CD14-positive monocyte (primary cell): Measurements from ENCODE around the gene TMEM170A. TPM values are rescaled to one million over a fixed set of nuclear protein-coding genes. Genes with fewer than 3 reads are reported as not detected.

Source experiments
- DNase-seq, 3 donors: peaks; one replicate each; pipeline ENCODE4 v3.0.0-alpha.2; 2011 to 2022
- H2AFZ ChIP-seq: 2 replicates; pipeline ENCODE4 v1.6.0; 2012; ENCODE audit warnings: mild to moderate bottlenecking, low read depth, low read length, inconsistent platforms; ENCODE audit not compliant: insufficient read depth, poor library complexity, severe bottlenecking
- H3K27ac ChIP-seq, 2 donors: 1 replicate in 1 of 2; 2 replicates in 1 of 2; pipeline ENCODE4 v1.5.1; 2012 to 2013; ENCODE audit warnings: low read length in 2 of 2, control low read depth in 1 of 2, inconsistent platforms in 1 of 2, low read depth in 1 of 2, mild to moderate bottlenecking in 1 of 2
- H3K27me3 ChIP-seq, 2 donors: one replicate each; pipeline versions ENCODE4 v1.6.0 to v1.6.1; 2011 to 2013; ENCODE audit warnings: low read length in 2 of 2; ENCODE audit not compliant: control insufficient read depth in 2 of 2, insufficient read depth in 2 of 2
- H3K36me3 ChIP-seq, 2 donors: replicated peaks in 1 of 2; 1 replicate in 1 of 2; 2 replicates in 1 of 2; pipeline versions ENCODE4 v1.5.1 to v1.6.1; 2012 to 2013; ENCODE audit warnings: low read length in 2 of 2, control low read depth in 1 of 2, inconsistent platforms in 1 of 2, mild to moderate bottlenecking in 1 of 2; ENCODE audit not compliant: insufficient read depth in 2 of 2, control insufficient read depth in 1 of 2
- H3K4me1 ChIP-seq, 2 donors: 1 replicate in 1 of 2; 2 replicates in 1 of 2; pipeline versions ENCODE4 v1.5.1 to v1.6.1; 2012 to 2013; ENCODE audit warnings: low read length in 2 of 2, control low read depth in 1 of 2, inconsistent platforms in 1 of 2, mild to moderate bottlenecking in 1 of 2, moderate library complexity in 1 of 2; ENCODE audit not compliant: insufficient read depth in 2 of 2, control insufficient read depth in 1 of 2
- H3K4me2 ChIP-seq: replicated peaks from 2 replicates; pipeline ENCODE3; 2012; ENCODE audit warnings: low read length, moderate library complexity, mild to moderate bottlenecking; ENCODE audit not compliant: poor library complexity, severe bottlenecking; ENCODE audit errors: extremely low read depth
- H3K4me3 ChIP-seq, 3 experiments: fragments of 200-600 bp in 1 of 3; sonication (generic) in 1 of 3; replicated peaks in 1 of 3; 1 replicate in 2 of 3; 2 replicates in 1 of 3; pipeline ENCODE4 v1.5.1; 2011 to 2013; ENCODE audit warnings: low read length in 3 of 3, mild to moderate bottlenecking in 3 of 3, control low read depth in 2 of 3, low read depth in 2 of 3, inconsistent platforms in 1 of 3, moderate library complexity in 1 of 3
- H3K79me2 ChIP-seq: 2 replicates; pipeline ENCODE4 v1.6.0; 2012; ENCODE audit warnings: mild to moderate bottlenecking, control low read depth, inconsistent platforms, low read length, moderate library complexity; ENCODE audit not compliant: insufficient read depth
- H3K9ac ChIP-seq: 2 replicates; pipeline ENCODE4 v1.6.0; 2017; ENCODE audit warnings: low read length, mild to moderate bottlenecking; ENCODE audit not compliant: insufficient read depth, poor library complexity, severe bottlenecking
- H3K9me3 ChIP-seq, 2 donors: replicated peaks in 1 of 2; 1 replicate in 1 of 2; 2 replicates in 1 of 2; pipeline versions ENCODE4 v1.5.1 to v1.6.1; 2012 to 2013; ENCODE audit warnings: low read length in 2 of 2, control low read depth in 1 of 2; ENCODE audit not compliant: control insufficient read depth in 1 of 2, insufficient read depth in 1 of 2
- H4K20me1 ChIP-seq: 2 replicates; pipeline ENCODE4 v1.6.0; 2012; ENCODE audit warnings: mild to moderate bottlenecking, low read length, control low read depth, moderate library complexity; ENCODE audit not compliant: insufficient read depth
- H3K27ac Mint-ChIP-seq, 7 donors: one replicate each; pipeline ENCODE4 v1.8.0; 2020; ENCODE audit warnings: mild to moderate bottlenecking in 7 of 7, mixed read lengths in 7 of 7, moderate library complexity in 6 of 7, inconsistent platforms in 2 of 7
- H3K27me3 Mint-ChIP-seq, 3 donors: one replicate each; pipeline ENCODE4 v1.8.0; 2021 to 2022; ENCODE audit warnings: low read depth in 3 of 3, mild to moderate bottlenecking in 3 of 3, mixed read lengths in 3 of 3, moderate library complexity in 3 of 3, inconsistent platforms in 1 of 3
- H3K36me3 Mint-ChIP-seq, 2 donors: one replicate each; pipeline ENCODE4 v1.8.0; 2020; ENCODE audit warnings: mixed read lengths in 2 of 2, inconsistent platforms in 1 of 2, mild to moderate bottlenecking in 1 of 2
- H3K4me1 Mint-ChIP-seq: one replicate; pipeline ENCODE4 v1.8.0; 2020; ENCODE audit warnings: mild to moderate bottlenecking, mixed read lengths
- H3K4me3 Mint-ChIP-seq, 2 donors: one replicate each; pipeline ENCODE4 v1.8.0; 2020; ENCODE audit warnings: mild to moderate bottlenecking in 2 of 2, mixed read lengths in 2 of 2, moderate library complexity in 1 of 2
- H3K9me3 Mint-ChIP-seq, 7 donors: one replicate each; pipeline ENCODE4 v1.8.0; 2020 to 2022; ENCODE audit warnings: mixed read lengths in 7 of 7, mild to moderate bottlenecking in 6 of 7, moderate library complexity in 6 of 7, inconsistent platforms in 2 of 7
- WGBS: methylation state at CpG from one replicate; pipeline ENCODE4 v1.1.5; 2013; ENCODE audit warnings: missing lambda C conversion rate; ENCODE audit not compliant: insufficient coverage; 5-methylcytosine and 5-hydroxymethylcytosine counted together
- intact Hi-C, 2 donors: fragments of 100-400 bp; cut with micrococcal nuclease; formaldehyde crosslinking; loops; one replicate each; pipeline versions ENCODE4 v1.15.0 to v1.15.1; 2023
- polyA plus RNA-seq, 3 donors: library from polyadenylated mRNA; depleted of rRNA in 1 of 3; unstranded in 2 of 3; stranded (reverse) in 1 of 3; fragments of 300-500 nt in 2 of 3; fragments of >200 nt in 1 of 3; fragmentation: Illumina TruSeq in 2 of 3; gene quantifications; 1 replicate in 2 of 3; 2 replicates in 1 of 3; pipeline ENCODE4 v1.2.3, GENCODE V29; 2012 to 2021
- TF ChIP-seq, protein P1 (sequence below): fragments of 200-600 bp; IDR thresholded peaks from one replicate; pipeline ENCODE4 v1.8.0; 2022; ENCODE audit warnings: antibody characterized with exemption, mild to moderate bottlenecking

TMEM170A gene
- polyA plus RNA-seq, 3 donors: 17.9 to 31.6 (median 25.4) TPM

DNA sequence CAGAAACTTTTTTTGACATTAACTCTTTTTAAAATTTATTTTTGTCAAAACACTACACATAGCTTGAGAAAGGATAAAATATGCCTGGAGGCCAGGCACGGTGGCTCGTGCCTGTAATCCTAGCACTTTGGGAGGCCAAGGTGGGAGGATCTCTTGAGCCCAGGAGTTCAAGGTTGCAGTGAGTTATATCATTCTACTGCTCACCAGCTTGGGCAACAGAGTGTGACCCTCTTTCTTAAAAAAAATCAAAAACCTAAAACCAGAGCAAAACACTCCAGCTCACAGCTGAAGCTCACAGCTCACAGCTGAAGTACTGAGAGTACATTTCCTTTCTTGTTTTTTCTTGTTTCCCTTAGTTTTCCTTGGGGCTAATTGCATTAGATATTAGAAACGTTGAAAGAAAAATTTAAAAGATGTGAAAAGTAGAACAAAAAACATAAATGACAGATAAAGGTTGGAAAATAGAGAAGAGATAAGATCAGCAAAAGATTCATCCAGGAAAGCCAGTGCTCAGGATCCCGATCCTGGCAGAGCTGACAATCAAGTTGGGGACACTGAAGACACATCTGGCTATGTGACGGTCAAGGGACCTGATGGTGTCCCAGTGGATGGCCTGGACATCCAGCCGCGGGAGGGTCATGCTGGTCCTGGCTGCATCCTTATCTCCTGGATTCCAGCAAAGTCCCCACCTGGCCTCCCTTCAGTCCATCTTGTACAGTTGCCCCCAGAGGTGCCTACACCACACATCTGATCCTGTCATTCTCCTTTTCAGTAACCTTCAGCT lies 20.9 kb upstream of the TMEM170A start:
- H3K9me3 Mint-ChIP-seq: no peaks in the 10 kb centered on the region
- Histone ChIP-seq H3K27me3 (no peaks in the 10 kb centered on the region), H3K79me2 (no peaks in the 10 kb centered on the region), H3K27ac (no peak overlapping the region), H4K20me1 (no peaks in the 10 kb centered on the region), H3K4me2 (no peak overlapping the region), H3K4me1 (no peaks in the 10 kb centered on the region), H3K4me3 (no peak overlapping the region), H3K9me3 (no peaks in the 10 kb centered on the region), H3K36me3 (no peaks in the 10 kb centered on the region), H2AFZ (no peak overlapping the region), H3K9ac (no peak overlapping the region)
- no peak overlapping the region for H3K27ac Mint-ChIP-seq
- TF ChIP-seq, protein P1, sequence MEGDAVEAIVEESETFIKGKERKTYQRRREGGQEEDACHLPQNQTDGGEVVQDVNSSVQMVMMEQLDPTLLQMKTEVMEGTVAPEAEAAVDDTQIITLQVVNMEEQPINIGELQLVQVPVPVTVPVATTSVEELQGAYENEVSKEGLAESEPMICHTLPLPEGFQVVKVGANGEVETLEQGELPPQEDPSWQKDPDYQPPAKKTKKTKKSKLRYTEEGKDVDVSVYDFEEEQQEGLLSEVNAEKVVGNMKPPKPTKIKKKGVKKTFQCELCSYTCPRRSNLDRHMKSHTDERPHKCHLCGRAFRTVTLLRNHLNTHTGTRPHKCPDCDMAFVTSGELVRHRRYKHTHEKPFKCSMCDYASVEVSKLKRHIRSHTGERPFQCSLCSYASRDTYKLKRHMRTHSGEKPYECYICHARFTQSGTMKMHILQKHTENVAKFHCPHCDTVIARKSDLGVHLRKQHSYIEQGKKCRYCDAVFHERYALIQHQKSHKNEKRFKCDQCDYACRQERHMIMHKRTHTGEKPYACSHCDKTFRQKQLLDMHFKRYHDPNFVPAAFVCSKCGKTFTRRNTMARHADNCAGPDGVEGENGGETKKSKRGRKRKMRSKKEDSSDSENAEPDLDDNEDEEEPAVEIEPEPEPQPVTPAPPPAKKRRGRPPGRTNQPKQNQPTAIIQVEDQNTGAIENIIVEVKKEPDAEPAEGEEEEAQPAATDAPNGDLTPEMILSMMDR: no peak
- H3K4me1 Mint-ChIP-seq: peaks cover 4% of the 10 kb centered on the region
- no peak for DNase-seq
- no peaks in the 10 kb centered on the region for H3K36me3 Mint-ChIP-seq
- 95% methylated on average over 6 of the region's 7 CpGs for whole genome bisulfite sequencing
- peak overlapping the region in 1 of 2 donors; percentile 9 for H3K4me3 Mint-ChIP-seq
- peaks cover 10 to 18% (median 14%) of the 10 kb centered on the region in 3 donors for H3K27me3 Mint-ChIP-seq
- intact Hi-C loops: no loop called here

DNA sequence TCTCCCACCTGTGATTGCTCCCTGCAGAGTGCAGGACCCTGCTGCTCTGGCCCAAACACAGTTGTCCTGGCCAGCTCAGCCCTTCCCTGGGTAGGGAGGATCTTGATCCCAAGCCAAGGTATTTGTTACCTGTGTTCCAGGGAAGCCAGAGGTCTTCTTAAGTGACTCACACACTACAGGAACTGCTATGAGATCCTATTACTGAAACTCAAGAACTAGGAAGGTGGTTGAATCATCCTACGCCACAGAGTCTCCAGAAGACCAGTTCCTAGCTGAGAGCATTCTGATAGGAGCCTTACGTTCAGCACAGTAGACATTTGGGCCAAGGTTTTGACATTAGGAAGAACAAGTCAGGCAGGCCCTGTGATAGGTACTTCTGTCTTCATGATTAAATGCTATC lies 18.7 kb upstream of the TMEM170A start:
- no peak overlapping the region for H3K4me2 ChIP-seq
- peaks cover 7 to 8% of the 10 kb centered on the region in 2 donors for H3K4me1 ChIP-seq
- no peak overlapping the region for H3K27ac ChIP-seq
- no peak overlapping the region for H3K4me3 ChIP-seq
- no peaks in the 10 kb centered on the region for H3K9me3 ChIP-seq
- no peaks in the 10 kb centered on the region for H3K36me3 Mint-ChIP-seq
- peaks cover 10 to 16% (median 15%) of the 10 kb centered on the region in 3 donors for H3K27me3 Mint-ChIP-seq
- H3K27me3 ChIP-seq: no peaks in the 10 kb centered on the region
- no peak overlapping the region for H3K9ac ChIP-seq
- peaks cover 3% of the 10 kb centered on the region for H3K4me1 Mint-ChIP-seq
- peaks cover 0 to 5% (median 0%) of the 10 kb centered on the region in 7 donors for H3K9me3 Mint-ChIP-seq
- DNase-seq: no peak
- no peaks in the 10 kb centered on the region for H3K79me2 ChIP-seq
- 100% methylated on average over 1 of the region's 2 CpGs for WGBS
- no peaks in the 10 kb centered on the region for H4K20me1 ChIP-seq
- no peak overlapping the region for H2AFZ ChIP-seq
- no peak overlapping the region for H3K4me3 Mint-ChIP-seq
- TF ChIP-seq, protein P1: no peak
- intact Hi-C loops: no loop called here
- H3K27ac Mint-ChIP-seq: no peak overlapping the region
- no peaks in the 10 kb centered on the region for H3K36me3 ChIP-seq
